HG02981 (cell line): Measurements from ENCODE around the gene DENND2D.
A peak's percentile ranks its signal among the peaks of the same experiment; 100 is the strongest.

Source experiments
- ATAC-seq: cut with Tn5 transposase; IDR thresholded peaks from one replicate; pipeline ENCODE4 v1.9.1; 2021; ENCODE audit warnings: mild to moderate bottlenecking, moderate library complexity; ENCODE audit not compliant: unreplicated experiment

DENND2D gene

GRCh38 chr1:111179968-111180533 lies 20.4 kb downstream of the DENND2D start:
- ATAC-seq, result no peak

GRCh38 chr1:111176678-111177077 lies 23.8 kb downstream of the DENND2D start:
- peak; percentile 74 for ATAC-seq

- no peak for ATAC-seq
Observed at GRCh38 chr1:111175349-111175748, 25.1 kb downstream of the DENND2D start.

GRCh38 chr1:111174070-111174469 lies 26.4 kb downstream of the DENND2D start:
- ATAC-seq, result no peak

- no peak for ATAC-seq
Observed at GRCh38 chr1:111172463-111172862, 28.0 kb downstream of the DENND2D start.

GRCh38 chr1:111164151-111164550 lies 36.3 kb downstream of the DENND2D start:
- ATAC-seq, result no peak

GRCh38 chr1:111163363-111163762 lies 37.1 kb downstream of the DENND2D start:
- ATAC-seq, result no peak

- ATAC-seq, result no peak
Observed at GRCh38 chr1:111162488-111162880, 38.0 kb downstream of the DENND2D start.

- ATAC-seq, result no peak
Observed at GRCh38 chr1:111161843-111162487, 38.5 kb downstream of the DENND2D start.

GRCh38 chr1:111157431-111157830 lies 43.0 kb downstream of the DENND2D start:
- ATAC-seq, result no peak

- ATAC-seq, result no peak
Observed at GRCh38 chr1:111154021-111154999, 46.1 kb downstream of the DENND2D start.

GRCh38 chr1:111151838-111152237 lies 48.6 kb downstream of the DENND2D start:
- ATAC-seq, result no peak

- no peak for ATAC-seq
Observed at GRCh38 chr1:111148376-111148881, 52.0 kb downstream of the DENND2D start.

GRCh38 chr1:111147948-111148347 lies 52.5 kb downstream of the DENND2D start:
- ATAC-seq, result no peak

GRCh38 chr1:111145963-111146768 lies 54.3 kb downstream of the DENND2D start:
- no peak for ATAC-seq

- ATAC-seq, result no peak
Observed at GRCh38 chr1:111145542-111145941, 54.9 kb downstream of the DENND2D start.

GRCh38 chr1:111142356-111142975 lies 58.0 kb downstream of the DENND2D start:
- ATAC-seq, result no peak

- ATAC-seq, result no peak
Observed at GRCh38 chr1:111141245-111142220, 58.9 kb downstream of the DENND2D start.

- ATAC-seq, result no peak
Observed at GRCh38 chr1:111140680-111140967, 59.8 kb downstream of the DENND2D start.
